ENCODE data around the gene KLHL21.

Gene KLHL21

GRCh38 chr1:6627841-6628545, 25.3 kb upstream of the KLHL21 start:
- H3K9me3 ChIP-seq = no peaks in the 10 kb centered on the region
- intact Hi-C loops (cut with DNase I; ENCODE audit: low total_unique reads) = no loop called here
- H3K27me3 ChIP-seq = no peaks in the 10 kb centered on the region
- no peak overlapping the region for H3K4me3 ChIP-seq
- H3K36me3 ChIP-seq = peaks cover 28 to 60% (median 58%) of the 10 kb centered on the region in 3 donors
- no peak for DNase-seq
- peaks cover 0 to 38% (median 21%) of the 10 kb centered on the region in 4 donors for H3K4me1 ChIP-seq
- no peak for TF ChIP-seq CTCF (IDR thresholded peaks at IDR 0.05)
- H3K27ac ChIP-seq = no peak overlapping the region

- Histone ChIP-seq H3K4me3 (no peak overlapping the region), H3K36me3 (peaks cover 20 to 58% (median 53%) of the 10 kb centered on the region in 3 donors), H3K27ac (no peak overlapping the region), H3K9me3 (no peaks in the 10 kb centered on the region), H3K27me3 (no peaks in the 10 kb centered on the region), H3K4me1 (peaks cover 0 to 42% (median 21%) of the 10 kb centered on the region in 4 donors)
- intact Hi-C loops (cut with DNase I; ENCODE audit: low total_unique reads) = no loop called here
- no peak for TF ChIP-seq CTCF (IDR thresholded peaks at IDR 0.05)
- DNase-seq = no peak
These were observed 24.4 kb upstream of the KLHL21 start for GRCh38 chr1:6627031-6627430.

GRCh38 chr1:6625584-6626149, 23.0 kb upstream of the KLHL21 start:
- H3K9me3 ChIP-seq = no peaks in the 10 kb centered on the region
- TF ChIP-seq CTCF (IDR thresholded peaks at IDR 0.05) = no peak
- peaks cover 27 to 58% (median 51%) of the 10 kb centered on the region in 3 donors for H3K36me3 ChIP-seq
- intact Hi-C loops (cut with DNase I; ENCODE audit: low total_unique reads) = no loop called here
- peak overlapping the region; percentile 87 to 93 for H3K27ac ChIP-seq
- H3K27me3 ChIP-seq = no peaks in the 10 kb centered on the region
- peak in 1 of 2 donors; percentile 42 for DNase-seq
- H3K4me3 ChIP-seq = peak overlapping the region; percentile 81 to 83
- peaks cover 0 to 52% (median 21%) of the 10 kb centered on the region in 4 donors for H3K4me1 ChIP-seq

GRCh38 chr1:6624710-6625583, 22.3 kb upstream of the KLHL21 start, which contains the start of gene THAP3:
TSS of gene THAP3 (plus strand) at chr1:6624868. CDS start at chr1:6625219, 351 bp downstream.
- Histone ChIP-seq H3K27me3 (no peaks in the 10 kb centered on the region), H3K4me1 (peaks cover 0 to 52% (median 21%) of the 10 kb centered on the region in 4 donors), H3K36me3 (peaks cover 35 to 58% (median 51%) of the 10 kb centered on the region in 3 donors), H3K27ac (peak within 1 kb of the TSS; percentile 87 to 93), H3K4me3 (peak within 1 kb of the TSS; percentile 81 to 83), H3K9me3 (no peaks in the 10 kb centered on the region)
- peak; percentile 76 to 92 for DNase-seq
- TF ChIP-seq CTCF (IDR thresholded peaks at IDR 0.05) = no peak
- intact Hi-C loops (cut with DNase I; ENCODE audit: low total_unique reads) = no loop called here

- peaks cover 0 to 49% (median 21%) of the 10 kb centered on the region in 4 donors for H3K4me1 ChIP-seq
- no peak overlapping the region for H3K4me3 ChIP-seq
- intact Hi-C loops (cut with DNase I; ENCODE audit: low total_unique reads) = no loop called here
- H3K36me3 ChIP-seq = peaks cover 35 to 53% (median 46%) of the 10 kb centered on the region in 3 donors
- no peaks in the 10 kb centered on the region for H3K27me3 ChIP-seq
- H3K9me3 ChIP-seq = no peaks in the 10 kb centered on the region
- TF ChIP-seq CTCF (IDR thresholded peaks at IDR 0.05) = no peak
- DNase-seq = no peak
- peak overlapping the region in 1 of 2 donors; percentile 93 for H3K27ac ChIP-seq
These were observed 20.7 kb upstream of the KLHL21 start for GRCh38 chr1:6623269-6623965.
